ENCODE measurements around the gene CYTH4.
"Not testable (repeated sequence)": the region's sequence is repeated elsewhere in the genome, so short reads cannot be mapped to it uniquely, and the experiment has no call there.

CYTH4 gene

DNA sequence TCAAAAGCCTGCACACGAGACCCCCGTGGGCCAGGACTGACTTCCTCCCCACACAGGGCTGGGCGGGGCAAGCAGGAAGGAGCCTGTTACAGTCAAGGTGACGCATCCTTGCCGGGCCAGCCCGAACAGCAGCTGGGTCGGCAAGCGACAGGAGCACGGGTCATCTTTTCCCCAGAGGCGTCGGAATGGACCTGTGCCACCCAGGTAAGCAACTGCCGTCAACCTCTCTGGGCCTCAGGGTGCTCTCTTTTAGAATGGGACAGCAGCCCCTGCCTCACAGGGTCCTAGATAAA lies at the start of gene CYTH4:
TSS of gene CYTH4 (plus strand) at position 124 of the 293 bp plus-strand sequence. CDS start at position 186, 62 bp downstream.
- peak; percentile 17 to 74 (median 48) for DNase-seq

- not testable (repeated sequence) for DNase-seq
Observed at GRCh38 chr22:37233371-37233750, 48.9 kb upstream of the CYTH4 start.

DNA sequence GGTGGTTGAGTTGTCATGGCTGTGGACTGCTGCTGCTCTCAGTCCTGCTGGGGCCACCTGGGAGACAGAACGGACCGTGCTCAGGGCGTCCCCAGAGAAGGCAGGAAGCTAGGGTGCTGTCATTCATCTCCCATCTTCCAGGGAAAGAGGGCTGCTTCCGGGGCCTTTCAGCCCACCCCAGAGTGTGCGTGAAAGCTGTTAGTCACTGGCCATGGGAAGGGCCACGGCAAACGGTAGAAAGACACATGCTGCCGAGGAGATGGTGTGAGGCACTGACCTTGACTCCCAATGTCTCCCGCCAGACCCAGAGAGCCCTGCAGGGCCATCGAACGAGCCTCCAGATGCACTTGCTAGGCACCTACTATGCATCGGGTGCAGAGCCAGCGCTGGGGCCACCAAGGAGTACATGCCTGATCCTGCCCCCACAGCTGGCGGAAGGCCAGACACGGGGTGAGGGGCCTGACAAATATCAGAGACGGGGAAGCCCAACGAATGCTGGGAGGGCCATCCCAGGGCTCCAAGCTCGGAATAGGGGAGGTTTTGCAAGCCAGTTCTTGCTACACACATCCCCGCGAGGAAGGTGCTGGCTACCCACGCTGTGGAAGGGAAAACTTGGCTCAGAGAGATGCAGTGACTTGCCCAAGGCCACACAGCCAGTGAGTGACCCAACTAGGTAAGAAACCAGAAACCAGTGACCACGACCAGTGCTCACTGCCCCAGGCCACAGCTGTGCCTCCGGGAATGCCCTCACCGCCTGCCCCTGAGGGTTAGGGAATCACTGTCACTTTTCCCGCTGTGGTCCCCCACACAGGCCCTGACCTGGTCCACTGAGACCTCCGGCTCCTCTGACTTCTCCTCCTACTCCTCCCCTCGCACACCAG lies 48.3 kb upstream of the CYTH4 start:
- DNase-seq = no peak

DNA sequence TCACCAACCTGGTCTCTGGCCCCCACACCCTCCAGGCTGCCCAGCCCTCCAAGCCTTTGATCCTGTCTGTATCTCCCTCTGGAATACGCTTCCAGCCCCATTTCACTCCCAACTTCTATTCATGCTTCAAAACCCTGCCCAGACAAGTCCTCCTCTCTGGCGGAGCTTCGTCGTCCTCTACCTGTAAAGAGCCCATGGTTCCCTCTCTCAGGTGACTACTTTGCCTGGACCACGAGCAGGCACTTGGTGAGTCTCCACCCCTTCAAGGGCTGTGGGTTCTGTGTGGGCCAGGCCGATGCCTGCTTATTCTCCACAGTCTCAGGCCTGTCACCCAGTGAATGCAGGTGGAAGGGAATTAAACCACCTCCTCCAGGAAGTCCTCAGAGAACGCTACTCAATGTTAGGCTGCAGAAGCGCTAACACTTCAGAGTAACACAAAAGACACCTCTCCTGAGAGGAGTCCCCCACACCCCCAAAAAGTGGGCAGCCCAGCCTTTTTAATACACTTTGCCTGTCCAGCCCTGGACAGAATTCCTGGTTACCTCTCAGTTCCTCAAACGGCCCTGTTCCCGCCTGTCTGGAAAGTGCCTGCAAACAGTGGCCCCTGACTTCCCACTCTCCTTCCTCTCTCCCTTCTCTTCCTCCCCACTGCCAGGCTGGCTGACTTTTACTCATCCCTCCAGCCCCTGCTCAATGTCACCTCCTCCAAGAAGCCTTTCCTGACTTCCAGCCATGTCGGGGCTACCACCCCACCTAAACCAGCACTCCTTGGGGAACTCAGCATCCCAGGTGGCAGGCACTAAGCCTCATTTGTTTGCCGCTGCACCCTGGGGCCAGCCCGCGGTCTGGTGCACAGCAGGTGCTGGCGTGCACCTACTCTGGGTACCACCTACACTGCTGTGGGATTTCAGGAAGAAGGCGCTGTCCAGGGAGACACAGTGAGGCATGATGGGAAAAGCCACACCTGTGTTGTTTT lies 47.3 kb upstream of the CYTH4 start:
- no peak for DNase-seq

- no peak for DNase-seq
Observed at GRCh38 chr22:37235897-37236607, 46.3 kb upstream of the CYTH4 start.

DNA sequence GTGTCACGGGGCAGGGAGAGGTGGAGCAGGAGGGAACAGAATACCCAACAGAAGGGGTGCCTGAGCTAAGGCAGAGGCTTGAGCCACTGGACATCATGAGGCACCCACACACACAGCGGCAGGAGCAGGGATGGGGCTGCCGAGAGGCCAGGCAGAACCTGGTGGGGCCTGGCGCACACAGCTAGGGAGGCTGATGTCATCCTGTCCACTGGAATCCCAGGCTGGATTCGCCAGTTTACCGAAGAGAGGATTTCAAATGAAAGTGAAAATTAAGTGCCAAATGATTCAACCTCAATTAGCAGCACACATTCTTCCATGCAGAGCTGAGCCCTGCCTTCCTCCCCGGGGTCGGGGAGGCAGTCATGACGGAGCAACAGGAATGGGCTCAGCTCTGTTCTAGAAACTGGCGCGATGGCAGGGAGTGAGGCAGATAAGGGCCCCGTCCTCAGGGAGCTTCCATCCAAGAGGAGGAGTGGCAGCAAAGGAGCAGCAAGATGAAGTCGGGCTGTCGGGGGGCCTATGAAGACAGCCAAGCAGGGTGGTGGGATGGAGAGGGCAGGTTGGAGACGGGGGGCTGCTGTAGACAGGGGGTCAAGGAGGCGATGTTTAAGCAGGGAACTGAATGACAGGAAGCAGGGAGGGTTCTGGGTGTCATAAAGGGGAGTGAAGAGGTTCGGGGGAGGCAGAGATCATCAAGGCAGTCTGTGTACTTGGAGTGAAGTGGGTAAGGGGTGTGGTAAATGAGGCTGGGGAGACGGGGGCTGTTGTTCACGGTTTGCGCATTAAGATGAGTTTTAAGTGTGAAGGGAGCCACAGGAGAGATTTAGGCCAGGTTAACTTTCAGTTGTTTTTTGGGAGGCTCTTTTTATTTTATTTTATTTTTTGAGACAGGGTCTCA lies 44.7 kb upstream of the CYTH4 start:
- DNase-seq = no peak

DNA sequence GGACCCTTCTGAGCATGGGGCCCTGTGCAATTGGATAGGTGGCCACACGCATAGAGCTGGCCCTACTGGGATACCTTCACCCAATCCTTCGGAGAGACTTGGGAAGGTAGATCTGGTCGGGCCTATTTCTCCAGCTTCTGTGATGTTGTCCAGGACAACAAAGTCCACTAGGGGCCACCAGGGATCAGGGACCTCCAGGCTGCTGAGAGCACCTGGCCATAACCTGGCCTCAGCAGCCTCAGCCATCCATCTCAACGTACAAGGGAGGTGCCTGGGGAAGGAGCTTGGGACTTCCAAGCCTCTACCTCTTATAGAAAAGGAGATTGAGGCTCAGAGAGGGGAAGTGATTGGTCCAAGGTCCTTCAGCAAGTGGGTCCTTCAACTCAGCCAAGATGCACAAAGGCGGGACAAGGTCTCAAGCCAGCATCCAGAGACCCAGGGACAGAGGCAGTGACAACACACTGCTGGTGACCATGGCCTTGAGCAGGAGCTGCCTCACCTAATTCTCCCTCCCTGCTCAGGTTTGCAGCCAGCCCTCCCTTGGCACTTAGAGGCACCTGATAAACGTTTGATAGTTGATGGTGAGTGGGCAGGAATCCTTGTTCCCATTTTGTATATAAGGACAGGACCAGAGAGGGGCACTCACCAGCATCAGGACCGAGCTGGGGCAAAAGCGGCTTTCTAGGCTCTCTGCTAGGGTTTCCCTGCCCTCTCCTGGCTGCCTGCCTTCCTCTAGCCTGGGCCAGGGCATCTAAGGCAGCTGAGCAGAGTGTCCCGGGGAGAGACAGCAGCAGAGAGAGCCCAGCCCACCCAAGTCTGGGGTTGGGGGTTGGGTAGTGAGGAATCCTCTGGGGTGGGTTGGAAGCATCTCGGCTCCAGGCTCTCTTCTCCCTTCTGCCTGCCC lies 42.7 kb upstream of the CYTH4 start:
- DNase-seq = no peak

DNA sequence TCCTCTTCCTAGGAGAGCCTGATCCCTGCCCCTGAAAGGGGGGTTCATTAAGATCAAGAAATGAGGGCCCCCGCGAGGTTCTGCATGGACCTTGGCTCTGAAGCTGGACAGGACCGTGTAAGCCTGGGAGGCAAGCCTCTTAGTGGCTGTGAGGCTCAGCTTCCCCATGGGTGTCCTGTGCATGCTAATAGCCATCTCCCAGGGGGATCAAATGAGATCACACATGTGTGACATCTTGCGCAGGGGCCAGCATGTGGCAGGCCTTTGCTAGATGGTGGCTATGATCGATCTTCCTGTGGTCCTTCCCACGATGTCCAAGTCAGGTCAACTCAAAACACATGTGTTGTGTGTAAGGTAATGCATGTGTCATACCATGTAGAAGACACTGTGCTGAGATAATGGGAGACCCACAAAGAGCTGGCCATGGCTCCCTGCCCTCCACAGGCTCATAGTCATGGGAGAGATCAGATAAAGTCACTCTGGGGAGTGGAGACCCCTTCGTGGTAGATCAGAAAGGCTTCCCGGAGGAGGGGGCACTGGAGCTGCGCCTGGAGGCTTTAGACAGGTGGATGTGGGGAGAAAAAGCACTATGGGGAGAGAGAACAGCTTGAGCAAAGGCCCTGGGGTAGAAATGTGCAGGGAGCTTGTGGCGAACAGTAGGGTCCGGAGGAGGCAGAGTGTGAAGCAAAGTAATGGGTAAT lies 41.9 kb upstream of the CYTH4 start:
- no peak for DNase-seq

DNA sequence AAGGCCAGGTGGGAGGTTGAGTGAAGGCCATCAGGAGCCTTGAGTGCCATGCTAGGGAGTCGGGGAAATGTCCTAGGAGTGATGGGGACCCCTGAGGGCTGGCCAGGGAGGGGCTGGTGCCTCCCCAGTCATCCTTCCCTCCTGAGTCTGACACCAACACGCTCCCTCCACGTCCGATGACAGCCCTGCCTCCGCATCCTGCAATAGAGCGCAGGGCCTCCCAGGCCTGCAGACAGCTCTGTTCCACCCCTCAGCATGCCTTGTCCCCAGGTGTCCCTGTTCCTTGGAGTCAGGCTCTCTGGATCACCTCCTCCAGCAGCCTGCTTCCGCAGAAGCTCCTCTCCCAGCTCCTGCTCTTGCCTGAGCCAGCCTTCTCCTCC lies 41.4 kb upstream of the CYTH4 start:
- DNase-seq = no peak

GRCh38 chr22:37241351-37242142 lies 40.8 kb upstream of the CYTH4 start:
- peak in 1 of 4 experiments; percentile 25 for DNase-seq

- peak; percentile 53 to 78 (median 68) for DNase-seq
Observed at GRCh38 chr22:37242395-37242918, 39.9 kb upstream of the CYTH4 start.

DNA sequence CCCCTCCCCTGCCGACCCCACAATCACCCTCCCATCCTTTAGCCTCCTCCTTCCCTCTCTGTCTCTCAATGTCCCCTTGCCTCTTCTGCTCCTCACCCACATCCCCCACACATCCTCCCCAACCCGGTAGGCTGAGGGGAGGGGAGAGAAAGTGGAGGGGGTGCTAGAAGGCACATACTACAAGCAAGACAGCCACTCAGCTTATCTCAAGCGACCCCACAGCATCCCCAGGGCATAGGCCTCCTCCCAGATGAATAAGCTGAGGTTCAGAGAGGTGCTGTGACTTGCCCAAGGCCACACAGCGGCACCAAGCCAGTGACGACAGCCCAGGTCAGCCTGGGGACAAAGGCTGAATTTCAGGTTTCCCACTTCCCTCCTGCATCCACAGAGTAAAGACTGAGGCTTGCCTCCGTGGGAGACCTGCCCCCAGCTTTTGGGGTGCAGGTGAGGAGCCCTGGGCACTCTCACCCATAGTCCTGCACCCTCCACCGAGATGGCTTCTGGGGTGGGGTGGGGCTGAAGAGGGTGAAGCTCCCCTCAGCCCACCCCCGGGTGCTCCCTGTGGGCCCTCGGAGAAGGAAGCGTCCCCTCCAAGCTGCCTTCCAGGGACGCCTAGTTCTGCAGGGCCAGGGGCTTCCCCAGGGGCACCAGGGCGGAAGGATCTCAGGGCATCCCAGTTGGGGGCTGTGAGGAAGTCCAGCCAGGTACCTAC lies 38.8 kb upstream of the CYTH4 start:
- no peak for DNase-seq

- peak; percentile 47 to 84 (median 66) for DNase-seq
Observed at GRCh38 chr22:37244114-37244921, 38.0 kb upstream of the CYTH4 start, which contains the start of gene RAC2. Gene RAC2, minus strand, starts transcription at chr22:37244269. Its CDS starts 121 bp downstream, at chr22:37244148.

- DNase-seq = no peak
Observed at GRCh38 chr22:37244922-37245722, 37.2 kb upstream of the CYTH4 start.

GRCh38 chr22:37245740-37246139 lies 36.6 kb upstream of the CYTH4 start:
- DNase-seq = no peak

GRCh38 chr22:37248251-37248650 lies 34.1 kb upstream of the CYTH4 start:
- no peak for DNase-seq

DNA sequence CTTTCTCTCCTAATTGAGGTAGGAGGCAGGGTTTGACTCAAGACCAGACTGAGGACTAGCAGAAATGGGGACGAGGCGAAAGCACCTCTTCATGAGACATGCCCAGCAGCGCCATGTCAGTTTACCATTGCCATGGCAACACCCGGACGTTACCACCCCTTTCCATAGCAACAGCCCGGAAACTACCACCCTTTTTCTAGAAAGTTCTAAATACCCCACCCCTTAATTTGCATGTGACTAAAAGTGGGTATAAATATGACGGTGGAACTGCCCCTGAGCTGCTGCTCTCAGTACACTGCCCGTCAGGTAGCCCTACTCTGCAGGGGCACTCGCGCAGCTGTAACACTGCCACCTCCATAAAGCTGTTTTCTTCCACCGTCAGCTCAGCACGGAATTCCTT lies 32.3 kb upstream of the CYTH4 start:
- no peak for DNase-seq

Data from activated naive CD4-positive, alpha-beta T cell (primary cell).